Thyroid gland (tissue), 4 donors: ENCODE measurements around the gene DSP.

Source experiments
- POLR2A ChIP-seq, 2 donors: fragments of 450-650 bp; IDR thresholded peaks; one replicate each; pipeline ENCODE4 v1.6.1; 2017; ENCODE audit warnings: antibody characterized with exemption in 2 of 2, mild to moderate bottlenecking in 2 of 2, moderate library complexity in 1 of 2
- TF ChIP-seq, protein P1 (sequence below), 6 experiments: fragments of 200-600 bp in 3 of 6; fragments of 450-650 bp in 3 of 6; sonication (generic) in 3 of 6; IDR thresholded peaks; one replicate each; pipeline ENCODE4 v1.5.1; 2016 to 2019; ENCODE audit warnings: antibody characterized with exemption in 6 of 6, mild to moderate bottlenecking in 2 of 6, inconsistent platforms in 1 of 6, moderate library complexity in 1 of 6

DNA sequence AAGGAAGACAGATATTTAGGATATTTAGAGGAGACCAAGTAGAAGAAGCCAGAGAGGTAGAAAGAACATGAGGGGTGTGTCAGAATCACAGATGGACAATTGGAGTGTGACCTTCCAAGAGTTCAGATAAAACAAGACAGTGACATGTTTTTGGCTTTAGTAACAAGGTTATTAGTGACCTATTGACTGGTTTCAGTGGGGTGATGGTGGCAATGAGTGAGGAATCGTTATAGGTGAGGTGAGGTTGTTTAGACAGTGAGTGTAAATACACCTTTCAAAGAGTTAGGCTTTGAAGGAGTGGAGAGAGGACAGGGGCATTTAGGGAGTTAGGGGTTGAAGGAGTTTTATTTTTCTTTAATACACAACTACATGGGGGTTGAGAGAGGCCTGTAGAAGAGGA lies 51.8 kb downstream of the DSP start:
- TF ChIP-seq, protein P1, sequence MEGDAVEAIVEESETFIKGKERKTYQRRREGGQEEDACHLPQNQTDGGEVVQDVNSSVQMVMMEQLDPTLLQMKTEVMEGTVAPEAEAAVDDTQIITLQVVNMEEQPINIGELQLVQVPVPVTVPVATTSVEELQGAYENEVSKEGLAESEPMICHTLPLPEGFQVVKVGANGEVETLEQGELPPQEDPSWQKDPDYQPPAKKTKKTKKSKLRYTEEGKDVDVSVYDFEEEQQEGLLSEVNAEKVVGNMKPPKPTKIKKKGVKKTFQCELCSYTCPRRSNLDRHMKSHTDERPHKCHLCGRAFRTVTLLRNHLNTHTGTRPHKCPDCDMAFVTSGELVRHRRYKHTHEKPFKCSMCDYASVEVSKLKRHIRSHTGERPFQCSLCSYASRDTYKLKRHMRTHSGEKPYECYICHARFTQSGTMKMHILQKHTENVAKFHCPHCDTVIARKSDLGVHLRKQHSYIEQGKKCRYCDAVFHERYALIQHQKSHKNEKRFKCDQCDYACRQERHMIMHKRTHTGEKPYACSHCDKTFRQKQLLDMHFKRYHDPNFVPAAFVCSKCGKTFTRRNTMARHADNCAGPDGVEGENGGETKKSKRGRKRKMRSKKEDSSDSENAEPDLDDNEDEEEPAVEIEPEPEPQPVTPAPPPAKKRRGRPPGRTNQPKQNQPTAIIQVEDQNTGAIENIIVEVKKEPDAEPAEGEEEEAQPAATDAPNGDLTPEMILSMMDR (IDR thresholded peaks at IDR 0.05) = no peak
- no peak for TF ChIP-seq POLR2A (IDR thresholded peaks at IDR 0.05)
